ENCODE data around the gene HCK.
A peak's percentile ranks its signal among the peaks of the same experiment; 100 is the strongest.

The HCK gene

DNA sequence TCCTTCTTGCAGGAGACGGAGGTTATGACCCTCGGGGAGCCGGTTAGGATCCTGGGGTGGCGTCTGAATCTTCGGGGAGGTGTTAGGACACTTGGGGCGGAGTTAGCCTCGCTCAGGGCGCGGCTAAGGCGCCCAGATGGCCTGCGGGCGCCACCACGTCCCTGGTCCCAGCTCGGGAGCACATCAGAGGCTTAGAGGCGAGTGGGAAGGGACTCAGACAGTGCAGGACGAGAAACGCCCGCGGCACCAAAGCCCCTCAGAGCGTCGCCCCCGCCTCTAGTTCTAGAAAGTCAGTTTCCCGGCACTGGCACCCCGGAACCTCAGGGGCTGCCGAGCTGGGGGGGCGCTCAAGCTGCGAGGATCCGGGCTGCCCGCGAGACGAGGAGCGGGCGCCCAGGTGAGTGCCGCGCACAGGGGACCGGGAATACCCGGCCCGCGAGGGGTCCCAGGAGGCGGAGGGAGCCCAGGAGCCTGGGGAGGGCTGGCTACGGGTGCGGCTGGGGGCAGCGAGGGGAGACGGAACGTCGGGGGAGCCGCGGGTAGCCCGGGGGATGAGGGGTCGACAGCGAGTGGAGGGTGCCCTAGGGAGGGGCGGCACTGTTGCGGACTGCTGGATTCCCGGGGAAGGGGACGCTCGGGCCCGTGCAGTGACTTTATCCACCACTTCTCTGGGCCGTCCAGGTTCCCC lies at the start of gene HCK:
HCK (plus strand) TSS at position 153 of the 688 bp plus-strand sequence.
- no peak for TF ChIP-seq CTCF (IDR thresholded peaks at IDR 0.05; ENCODE audit: low read depth, low read length, missing control alignments)
- no peak within 1 kb of the TSS for H3K4me3 ChIP-seq (replicated peaks; ENCODE audit: low read depth, low read length)
- no peak for DNase-seq (ENCODE audit: extremely low read depth, low read depth)

DNA sequence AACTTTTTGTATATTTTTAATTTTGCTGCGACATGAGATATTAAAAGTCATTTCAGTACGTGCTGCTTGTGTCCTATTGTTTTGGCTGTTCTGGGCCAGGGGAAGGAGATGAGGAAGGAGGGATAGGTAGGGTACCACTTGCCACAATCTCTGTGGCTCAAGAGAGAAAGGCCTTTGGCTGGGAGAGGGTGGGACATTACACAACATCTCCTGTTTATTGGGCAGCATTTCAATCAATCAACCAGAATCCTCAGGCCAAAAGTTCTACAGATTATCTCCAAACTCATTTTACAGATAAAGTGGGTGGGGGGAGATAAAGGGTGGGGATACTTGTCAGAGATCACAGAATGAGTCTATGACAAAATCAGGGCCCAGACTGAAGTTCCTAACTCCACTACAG lies 48.7 kb upstream of the HCK start:
- no peak for TF ChIP-seq CTCF (IDR thresholded peaks at IDR 0.05; ENCODE audit: low read depth, low read length, missing control alignments)
- H3K4me3 ChIP-seq (replicated peaks; ENCODE audit: low read depth, low read length), result no peak overlapping the region
- DNase-seq (ENCODE audit: extremely low read depth, low read depth), result no peak

DNA sequence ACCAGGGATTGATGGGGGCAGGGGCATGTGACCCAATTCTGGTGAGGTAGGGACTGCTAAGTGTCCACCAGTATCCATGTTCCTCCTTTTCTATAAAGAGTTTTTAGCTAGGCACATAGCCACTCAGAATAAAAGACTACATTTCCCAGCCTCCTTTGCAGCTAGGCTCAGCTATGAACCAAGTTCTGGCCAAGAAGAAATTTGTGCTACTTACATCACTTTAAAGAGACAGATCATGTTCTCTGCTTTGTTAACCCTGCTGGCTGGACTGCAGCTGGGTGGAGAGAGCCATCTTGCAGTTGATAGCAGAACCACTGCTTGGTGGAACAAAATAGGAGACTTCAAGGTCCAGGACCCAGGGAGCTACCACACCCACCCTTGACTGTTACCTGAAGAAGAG lies 47.1 kb upstream of the HCK start:
- no peak for TF ChIP-seq CTCF (IDR thresholded peaks at IDR 0.05; ENCODE audit: low read depth, low read length, missing control alignments)
- no peak overlapping the region for H3K4me3 ChIP-seq (replicated peaks; ENCODE audit: low read depth, low read length)
- no peak for DNase-seq (ENCODE audit: extremely low read depth, low read depth)

GRCh38 chr20:32006053-32006452 lies 46.0 kb upstream of the HCK start:
- no peak for DNase-seq (ENCODE audit: extremely low read depth, low read depth)
- no peak for TF ChIP-seq CTCF (IDR thresholded peaks at IDR 0.05; ENCODE audit: low read depth, low read length, missing control alignments)
- no peak overlapping the region for H3K4me3 ChIP-seq (replicated peaks; ENCODE audit: low read depth, low read length)

DNA sequence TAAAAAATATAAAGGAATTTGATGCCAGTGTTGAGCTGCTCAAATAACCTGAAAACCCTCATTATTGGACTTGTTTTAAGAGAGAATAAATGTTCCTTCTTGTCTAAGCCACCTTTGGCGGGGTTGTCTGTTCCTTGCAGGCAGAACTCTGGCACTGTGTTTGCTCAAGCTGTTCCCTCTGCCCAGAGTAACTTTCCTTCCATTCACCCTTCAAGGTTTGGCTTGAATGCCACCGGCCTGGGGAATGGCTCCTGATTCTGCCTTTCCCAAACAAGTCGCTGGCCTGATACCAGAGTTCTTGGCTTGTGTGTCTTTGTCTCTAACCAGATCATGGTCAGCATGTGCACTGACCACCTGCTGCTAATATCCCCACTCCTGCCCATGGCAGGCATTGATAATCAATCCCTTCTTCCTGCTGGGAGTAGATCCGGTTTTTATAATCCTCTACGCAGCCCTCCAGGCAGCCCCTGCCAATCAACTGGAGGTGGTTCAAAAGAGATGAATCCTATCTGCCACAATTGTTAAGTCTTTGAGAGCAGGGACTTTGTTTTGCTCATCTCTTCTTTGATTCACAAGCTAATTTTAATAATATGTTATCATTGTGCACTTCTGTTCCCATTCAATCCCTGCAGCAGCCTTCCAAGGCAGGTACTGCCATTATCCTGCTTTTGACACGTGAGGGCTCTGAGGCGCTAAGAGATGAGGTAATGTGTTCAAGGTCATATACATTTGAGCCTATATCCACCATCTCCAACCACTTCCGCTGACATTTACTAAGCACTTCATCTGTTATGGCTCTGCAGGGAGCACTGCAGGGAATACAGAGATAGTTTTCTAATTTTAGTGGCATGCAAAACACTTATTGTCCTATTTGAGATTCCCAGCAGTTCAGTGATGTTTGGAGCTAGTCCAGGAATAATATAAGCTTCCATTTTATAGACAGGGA lies 44.9 kb upstream of the HCK start:
- TF ChIP-seq CTCF (IDR thresholded peaks at IDR 0.05; ENCODE audit: low read depth, low read length, missing control alignments), result no peak
- DNase-seq (ENCODE audit: extremely low read depth, low read depth), result no peak
- H3K4me3 ChIP-seq (replicated peaks; ENCODE audit: low read depth, low read length), result no peak overlapping the region

DNA sequence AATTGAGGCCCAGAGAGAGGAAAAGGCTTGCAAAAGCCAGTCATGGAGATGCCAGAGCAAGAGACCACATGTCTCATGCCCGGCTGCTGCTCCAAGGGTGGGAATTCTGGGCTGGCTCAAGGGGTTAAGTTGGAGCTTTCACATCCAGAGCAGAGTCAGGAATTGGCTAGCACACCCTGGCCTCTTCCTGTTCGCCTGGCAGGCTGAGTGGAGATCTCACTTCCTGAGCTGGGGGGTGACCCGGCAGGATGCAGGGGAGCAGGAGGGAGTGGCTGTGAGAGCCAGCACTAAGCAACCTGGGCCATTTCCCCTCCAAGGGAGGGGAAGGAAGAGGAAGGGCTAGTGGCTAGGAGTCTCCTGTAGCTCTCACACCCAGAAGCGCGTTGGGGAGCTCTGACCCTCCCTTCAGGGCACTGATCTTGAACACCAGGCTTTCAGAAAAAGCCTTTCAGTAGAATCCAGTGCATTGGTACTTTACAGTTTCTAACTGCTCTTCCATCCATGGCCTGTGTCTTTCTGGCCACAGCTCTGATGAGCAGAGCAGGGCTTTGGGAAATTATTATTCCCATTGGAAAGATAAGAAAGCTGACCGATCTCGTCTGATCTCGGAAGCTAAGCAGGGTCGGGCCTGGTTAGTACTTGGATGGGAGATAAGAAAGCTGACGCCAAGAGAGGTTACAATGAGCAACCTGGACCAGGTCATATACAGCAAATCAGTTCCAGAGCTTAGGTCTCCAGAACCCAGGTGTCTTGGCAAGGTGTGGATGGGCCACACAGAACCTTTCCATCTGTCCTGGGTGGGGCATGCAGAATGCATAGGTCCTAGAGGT lies 44.0 kb upstream of the HCK start:
- no peak for TF ChIP-seq CTCF (IDR thresholded peaks at IDR 0.05; ENCODE audit: low read depth, low read length, missing control alignments)
- DNase-seq (ENCODE audit: extremely low read depth, low read depth), result peak; percentile 10
- H3K4me3 ChIP-seq (replicated peaks; ENCODE audit: low read depth, low read length), result no peak overlapping the region
